HCT116 (cell line): ENCODE data around the gene BICD2. TPM values are rescaled to one million over a fixed set of nuclear protein-coding genes. Genes with fewer than 3 reads are reported as not detected.

Source experiments
- ATAC-seq: fragments of 200-7000 bp; cut with Tn5 transposase; 2 replicates; pipeline ENCODE4 v1.9.1; 2020; ENCODE audit warnings: mild to moderate bottlenecking, moderate library complexity
- BruUV-seq: library from RNA; stranded (reverse); fragments of 400-500 nt; replicated peaks from 2 replicates; lab custom pipeline; 2021; lab: Mats Ljungman, UMichigan
- CTCF ChIA-PET: fragments of 300-600 bp; sonication (Branson Sonifier 250); formaldehyde crosslinking; loops from one replicate; lab custom pipeline; 2021; ENCODE audit warnings: antibody characterized with exemption; lab: Charles Lee
- POLR2A ChIA-PET: fragments of 300-600, 350-600 bp; sonication (Branson Sonifier 250); formaldehyde crosslinking; loops from one replicate; lab custom pipeline; 2021; ENCODE audit warnings: antibody characterized with exemption; lab: Charles Lee
- RAD21 ChIA-PET, 2 experiments: fragments of 300-600 bp; sonication (Branson Sonifier 250); formaldehyde crosslinking; loops; one replicate each; lab custom pipeline; 2023; ENCODE audit warnings: low total read pairs in 2 of 2; ENCODE audit not compliant: uncharacterized antibody in 2 of 2, unreplicated experiment in 2 of 2, low non-redundant PET in 1 of 2; lab: Charles Lee
- DNase-seq: peaks from one replicate; pipeline ENCODE4 v3.0.0-alpha.2; 2010; ENCODE audit warnings: low read depth, low spot score
- H2AFZ ChIP-seq: fragments of 200-600 bp; shearing (Covaris generic), sonication (generic); 2 replicates; pipeline ENCODE4 v1.6.1; 2017; ENCODE audit warnings: low read depth, mixed run types, mixed read lengths, antibody characterized with exemption, low read length; ENCODE audit not compliant: poor library complexity, severe bottlenecking
- H3K27ac ChIP-seq: 2 replicates; pipeline ENCODE4 v1.5.1; 2012; ENCODE audit warnings: low read depth, low read length
- H3K27me3 ChIP-seq: fragments of 200-600 bp; sonication (generic); 2 replicates; pipeline ENCODE4 v1.6.1; 2016; ENCODE audit warnings: mixed run types, low read length, mixed read lengths; ENCODE audit not compliant: insufficient read depth
- H3K36me3 ChIP-seq, 2 experiments: fragments of 200-500 bp in 1 of 2; fragments of 200-600 bp in 1 of 2; sonication (Bioruptor generic) in 1 of 2; sonication (generic) in 1 of 2; 2 replicates each; pipeline versions ENCODE4 v1.5.1 to v1.6.1; 2014 to 2016; ENCODE audit warnings: low read length in 2 of 2, inconsistent platforms in 1 of 2, mixed read lengths in 1 of 2, mixed run types in 1 of 2; ENCODE audit not compliant: insufficient read depth in 2 of 2, control insufficient read depth in 1 of 2
- H3K4me1 ChIP-seq, 2 experiments: fragments of 200-600 bp in 1 of 2; sonication (generic) in 1 of 2; 2 replicates each; pipeline versions ENCODE4 v1.5.1 to v1.6.1; 2012 to 2017; ENCODE audit warnings: low read length in 2 of 2, inconsistent platforms in 1 of 2, mild to moderate bottlenecking in 1 of 2, mixed read lengths in 1 of 2, mixed run types in 1 of 2, moderate library complexity in 1 of 2; ENCODE audit not compliant: insufficient read depth in 2 of 2, control insufficient read depth in 1 of 2
- H3K4me2 ChIP-seq: fragments of 200-600 bp; sonication (generic); 2 replicates; pipeline ENCODE4 v1.6.1; 2017; ENCODE audit warnings: mixed run types, low read length, mixed read lengths
- H3K4me3 ChIP-seq, 2 experiments: fragments of 200-600 bp in 1 of 2; sonication (generic) in 1 of 2; replicated peaks in 1 of 2; 2 replicates each; pipeline ENCODE4 v1.5.1; 2011 to 2016; ENCODE audit warnings: low read length in 2 of 2, control low read depth in 1 of 2, low read depth in 1 of 2, mild to moderate bottlenecking in 1 of 2, mixed read lengths in 1 of 2, mixed run types in 1 of 2
- H3K79me2 ChIP-seq: fragments of 200-600 bp; sonication (generic); 2 replicates; pipeline ENCODE4 v1.6.1; 2017; ENCODE audit warnings: mild to moderate bottlenecking, mixed run types, low read length, moderate library complexity, mixed read lengths; ENCODE audit not compliant: insufficient read depth
- H3K9ac ChIP-seq: fragments of 200-600 bp; sonication (generic); 2 replicates; pipeline ENCODE4 v1.6.1; 2016; ENCODE audit warnings: low read length, mixed read lengths
- H3K9me2 ChIP-seq: fragments of 200-600 bp; sonication (generic), shearing (Covaris generic); 2 replicates; pipeline ENCODE4 v1.6.1; 2017; ENCODE audit warnings: mixed run types, mild to moderate bottlenecking, moderate library complexity; ENCODE audit not compliant: insufficient read depth
- H3K9me3 ChIP-seq, 2 experiments: fragments of 200-500 bp in 1 of 2; fragments of 200-600 bp in 1 of 2; sonication (Bioruptor generic) in 1 of 2; sonication (generic) in 1 of 2; 2 replicates each; pipeline ENCODE4 v1.6.1; 2014 to 2017; ENCODE audit warnings: low read length in 2 of 2, mixed read lengths in 2 of 2, inconsistent platforms in 1 of 2, low read depth in 1 of 2, mild to moderate bottlenecking in 1 of 2, mixed run types in 1 of 2, moderate library complexity in 1 of 2; ENCODE audit not compliant: control insufficient read depth in 1 of 2, insufficient read depth in 1 of 2
- H4K20me1 ChIP-seq: fragments of 200-600 bp; sonication (generic), shearing (Covaris generic); 2 replicates; pipeline ENCODE4 v1.6.1; 2017; ENCODE audit warnings: mixed run types, mild to moderate bottlenecking, moderate library complexity; ENCODE audit not compliant: insufficient read depth
- CEBPB ChIP-seq: IDR thresholded peaks from 2 replicates; pipeline ENCODE4 v1.6.1; 2012; ENCODE audit warnings: low read depth
- EGR1 ChIP-seq: IDR thresholded peaks from 2 replicates; pipeline ENCODE4 v1.6.1; 2012; ENCODE audit warnings: low read depth
- ELF1 ChIP-seq: IDR thresholded peaks from 2 replicates; pipeline ENCODE4 v1.6.1; 2012; ENCODE audit warnings: low read depth, borderline replicate concordance
- EZH2 ChIP-seq: fragments of 200-600 bp; sonication (generic); IDR thresholded peaks from 2 replicates; pipeline ENCODE4 v1.6.1; 2017; ENCODE audit warnings: antibody characterized with exemption, mixed run types
- EZH2phosphoT487 ChIP-seq: fragments of 200-600 bp; IDR thresholded peaks from 2 replicates; pipeline ENCODE4 v1.6.1; 2018; ENCODE audit warnings: antibody characterized with exemption, borderline replicate concordance
- FOSL1 ChIP-seq: IDR thresholded peaks from 2 replicates; pipeline ENCODE4 v1.6.1; 2012; ENCODE audit warnings: low read depth
- JUND ChIP-seq: IDR thresholded peaks from 2 replicates; pipeline ENCODE4 v1.6.1; 2012
- POLR2A ChIP-seq: IDR thresholded peaks from 2 replicates; pipeline ENCODE4 v1.7.0; 2011; ENCODE audit warnings: borderline replicate concordance; ENCODE audit not compliant: insufficient read depth, insufficient read length; ENCODE audit errors: extremely low read depth
- POLR2AphosphoS5 ChIP-seq: IDR thresholded peaks from 2 replicates; pipeline ENCODE4 v1.6.1; 2011; ENCODE audit warnings: mild to moderate bottlenecking, low read depth, low read length, moderate library complexity
- RAD21 ChIP-seq: IDR thresholded peaks from 2 replicates; pipeline ENCODE4 v1.6.1; 2012; ENCODE audit warnings: low read depth, mild to moderate bottlenecking
- SIN3A ChIP-seq: IDR thresholded peaks from 2 replicates; pipeline ENCODE4 v1.6.1; 2012; ENCODE audit warnings: low read depth
- SP1 ChIP-seq: IDR thresholded peaks from 2 replicates; pipeline ENCODE4 v1.6.1; 2012; ENCODE audit warnings: low read depth
- SRF ChIP-seq: IDR thresholded peaks from 2 replicates; pipeline ENCODE4 v1.6.1; 2012; ENCODE audit warnings: low read depth
- TCF7L2 ChIP-seq: IDR thresholded peaks from 2 replicates; pipeline ENCODE4 v1.7.0; 2011; ENCODE audit warnings: borderline replicate concordance, inconsistent platforms; ENCODE audit not compliant: insufficient read depth, insufficient read length; ENCODE audit errors: extremely low read depth
- YY1 ChIP-seq: IDR thresholded peaks from 2 replicates; pipeline ENCODE4 v1.6.1; 2011; ENCODE audit warnings: low read length, low read depth, moderate library complexity, mild to moderate bottlenecking; ENCODE audit not compliant: insufficient replicate concordance; ENCODE audit errors: extremely low read depth
- ZFX ChIP-seq: fragments of 450-650 bp; IDR thresholded peaks from 2 replicates; pipeline ENCODE4 v1.6.1; 2017
- ZNF274 ChIP-seq: fragments of 200-500 bp; sonication (Bioruptor generic); IDR thresholded peaks from 2 replicates; pipeline ENCODE4 v1.6.1; 2014; ENCODE audit warnings: mild to moderate bottlenecking, low read depth, low read length, inconsistent platforms
- intact Hi-C: fragments of 100-400 bp; cut with micrococcal nuclease; formaldehyde crosslinking; loops from 2 replicates; pipeline ENCODE4 v1.10.0; 2022
- total RNA-seq: library from RNA; stranded (reverse); gene quantifications from one replicate; pipeline ENCODE4 v1.2.1, GENCODE V29; 2021; ENCODE audit not compliant: unreplicated experiment
- TF ChIP-seq, protein P1 (sequence below): IDR thresholded peaks from 2 replicates; pipeline ENCODE4 v1.6.1; 2012
- TF ChIP-seq, protein P2 (sequence below): IDR thresholded peaks from 2 replicates; pipeline ENCODE4 v1.6.1; 2011; ENCODE audit warnings: mild to moderate bottlenecking, low read length, moderate library complexity; ENCODE audit not compliant: insufficient replicate concordance; ENCODE audit errors: extremely low read depth
- TF ChIP-seq, protein P3 (sequence below): IDR thresholded peaks from 2 replicates; pipeline ENCODE4 v1.6.1; 2012; ENCODE audit warnings: low read depth

The BICD2 gene
- total RNA-seq, 1 experiment from 2014 or later: 23.4 TPM

DNA sequence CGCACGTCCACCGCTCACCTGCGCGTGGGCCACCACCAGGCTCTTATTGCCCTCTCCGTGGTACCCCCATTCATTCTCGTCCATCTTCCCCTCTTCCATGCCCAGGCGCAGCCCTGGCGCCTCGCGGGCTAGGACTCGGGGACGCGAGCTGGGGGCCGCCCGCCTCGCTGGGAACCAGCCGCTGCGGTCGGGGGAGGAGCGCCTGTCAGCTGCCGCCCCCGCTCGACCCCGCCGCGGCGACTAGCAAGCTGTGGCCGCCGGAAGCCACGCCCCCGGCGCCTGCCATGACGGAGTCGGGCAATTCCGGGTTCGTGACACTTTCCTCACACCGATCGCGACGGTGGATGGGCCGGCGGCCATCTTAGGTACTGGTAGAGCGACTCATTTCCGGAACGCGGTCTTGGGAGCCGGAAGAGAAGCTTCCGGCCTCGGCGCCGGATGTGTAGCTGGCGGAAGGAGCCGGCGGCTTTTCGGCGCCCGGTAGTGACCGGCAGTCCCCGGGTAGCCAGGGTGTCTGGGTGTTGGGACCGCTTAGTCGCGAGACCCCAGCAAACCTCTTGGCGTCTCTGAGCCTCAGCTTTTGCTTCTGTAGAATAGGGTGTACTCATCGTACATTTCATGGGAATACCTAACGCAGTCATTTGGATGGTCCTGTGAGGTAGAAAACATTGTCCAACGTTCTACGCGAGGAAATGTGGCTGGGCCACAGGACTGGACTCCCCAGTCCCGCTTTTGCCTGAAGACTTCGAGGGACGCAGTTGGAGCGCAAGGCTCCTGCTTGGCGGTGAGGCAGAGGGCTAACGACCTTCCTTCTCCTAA, 94.5 kb downstream of the BICD2 start, which contains the start of gene IPPK:
Gene IPPK (minus strand): TSS at position 242 of the 819 bp plus-strand sequence. CDS start 143 bp downstream, at position 99.
- Histone ChIP-seq H3K36me3 (peaks cover 3 to 11% of the 10 kb centered on the region in 2 experiments; a peak in 1 of 4 replicates), H3K27ac (peak within 1 kb of the TSS; percentile 87), H3K9ac (peak within 1 kb of the TSS; percentile 83), H3K79me2 (peaks cover 62% of the 10 kb centered on the region), H3K9me3 (no peaks in the 10 kb centered on the region), H3K27me3 (no peaks in the 10 kb centered on the region), H4K20me1 (no peaks in the 10 kb centered on the region), H3K4me3 (peak within 1 kb of the TSS; percentile 72 to 90), H3K4me2 (peak within 1 kb of the TSS; percentile 91), H3K4me1 (peaks cover 11 to 24% of the 10 kb centered on the region in 2 experiments; a peak in 3 of 4 replicates), H3K9me2 (no peaks in the 10 kb centered on the region), H2AFZ (no peak within 1 kb of the TSS)
- intact Hi-C loops: loop anchor here (1.0 kb wide), 1 partner anchor 345 kb away; the partner anchor contains the start of genes CENPP and NOL8
- ChIA-PET POLR2A (interaction anchor here (0.8 to 1.2 kb wide), 2 partner anchors 10 to 139 kb away, joined by 3 to 4 read pairs; no protein-coding TSS in a partner anchor), RAD21 (no interaction called here), CTCF (interaction anchor here (0.6 to 2.0 kb wide), 4 partner anchors 37 to 530 kb away, joined by 3 to 7 read pairs (median 4); no protein-coding TSS in a partner anchor)
- ATAC-seq (peak; percentile 84), DNase-seq (peak; percentile 98)
- no TSS peak for BruUV-seq
- TF ChIP-seq POLR2A (peak; percentile 76), TCF7L2 (peak; percentile 52), EZH2phosphoT487 (no peak), JUND (no peak; the same call in 1 of the 2 replicates), ZNF274 (no peak), ZFX (peak; percentile 32; the same call in 1 of the 2 replicates), EGR1 (peak; percentile 98), RAD21 (no peak), SIN3A (peak; percentile 84), EZH2 (no peak), SRF (peak; percentile 82), CEBPB (no peak), ELF1 (peak; percentile 98), YY1 (peak; percentile 100), POLR2AphosphoS5 (peak; percentile 89), SP1 (peak; percentile 72), FOSL1 (no peak)
- TF ChIP-seq, protein P1, sequence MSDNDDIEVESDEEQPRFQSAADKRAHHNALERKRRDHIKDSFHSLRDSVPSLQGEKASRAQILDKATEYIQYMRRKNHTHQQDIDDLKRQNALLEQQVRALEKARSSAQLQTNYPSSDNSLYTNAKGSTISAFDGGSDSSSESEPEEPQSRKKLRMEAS: peak; percentile 55
- TF ChIP-seq, protein P2, sequence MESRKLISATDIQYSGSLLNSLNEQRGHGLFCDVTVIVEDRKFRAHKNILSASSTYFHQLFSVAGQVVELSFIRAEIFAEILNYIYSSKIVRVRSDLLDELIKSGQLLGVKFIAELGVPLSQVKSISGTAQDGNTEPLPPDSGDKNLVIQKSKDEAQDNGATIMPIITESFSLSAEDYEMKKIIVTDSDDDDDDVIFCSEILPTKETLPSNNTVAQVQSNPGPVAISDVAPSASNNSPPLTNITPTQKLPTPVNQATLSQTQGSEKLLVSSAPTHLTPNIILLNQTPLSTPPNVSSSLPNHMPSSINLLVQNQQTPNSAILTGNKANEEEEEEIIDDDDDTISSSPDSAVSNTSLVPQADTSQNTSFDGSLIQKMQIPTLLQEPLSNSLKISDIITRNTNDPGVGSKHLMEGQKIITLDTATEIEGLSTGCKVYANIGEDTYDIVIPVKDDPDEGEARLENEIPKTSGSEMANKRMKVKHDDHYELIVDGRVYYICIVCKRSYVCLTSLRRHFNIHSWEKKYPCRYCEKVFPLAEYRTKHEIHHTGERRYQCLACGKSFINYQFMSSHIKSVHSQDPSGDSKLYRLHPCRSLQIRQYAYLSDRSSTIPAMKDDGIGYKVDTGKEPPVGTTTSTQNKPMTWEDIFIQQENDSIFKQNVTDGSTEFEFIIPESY: no peak
- TF ChIP-seq, protein P3, sequence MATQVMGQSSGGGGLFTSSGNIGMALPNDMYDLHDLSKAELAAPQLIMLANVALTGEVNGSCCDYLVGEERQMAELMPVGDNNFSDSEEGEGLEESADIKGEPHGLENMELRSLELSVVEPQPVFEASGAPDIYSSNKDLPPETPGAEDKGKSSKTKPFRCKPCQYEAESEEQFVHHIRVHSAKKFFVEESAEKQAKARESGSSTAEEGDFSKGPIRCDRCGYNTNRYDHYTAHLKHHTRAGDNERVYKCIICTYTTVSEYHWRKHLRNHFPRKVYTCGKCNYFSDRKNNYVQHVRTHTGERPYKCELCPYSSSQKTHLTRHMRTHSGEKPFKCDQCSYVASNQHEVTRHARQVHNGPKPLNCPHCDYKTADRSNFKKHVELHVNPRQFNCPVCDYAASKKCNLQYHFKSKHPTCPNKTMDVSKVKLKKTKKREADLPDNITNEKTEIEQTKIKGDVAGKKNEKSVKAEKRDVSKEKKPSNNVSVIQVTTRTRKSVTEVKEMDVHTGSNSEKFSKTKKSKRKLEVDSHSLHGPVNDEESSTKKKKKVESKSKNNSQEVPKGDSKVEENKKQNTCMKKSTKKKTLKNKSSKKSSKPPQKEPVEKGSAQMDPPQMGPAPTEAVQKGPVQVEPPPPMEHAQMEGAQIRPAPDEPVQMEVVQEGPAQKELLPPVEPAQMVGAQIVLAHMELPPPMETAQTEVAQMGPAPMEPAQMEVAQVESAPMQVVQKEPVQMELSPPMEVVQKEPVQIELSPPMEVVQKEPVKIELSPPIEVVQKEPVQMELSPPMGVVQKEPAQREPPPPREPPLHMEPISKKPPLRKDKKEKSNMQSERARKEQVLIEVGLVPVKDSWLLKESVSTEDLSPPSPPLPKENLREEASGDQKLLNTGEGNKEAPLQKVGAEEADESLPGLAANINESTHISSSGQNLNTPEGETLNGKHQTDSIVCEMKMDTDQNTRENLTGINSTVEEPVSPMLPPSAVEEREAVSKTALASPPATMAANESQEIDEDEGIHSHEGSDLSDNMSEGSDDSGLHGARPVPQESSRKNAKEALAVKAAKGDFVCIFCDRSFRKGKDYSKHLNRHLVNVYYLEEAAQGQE: no peak
